HG03457 (cell line): ENCODE measurements around the gene NAGS.
"Not testable (repeated sequence)": the region's sequence is repeated elsewhere in the genome, so short reads cannot be mapped to it uniquely, and the experiment has no call there.

Experiments used
- ATAC-seq: cut with Tn5 transposase; IDR thresholded peaks from one replicate; pipeline ENCODE4 v1.9.1; 2021; ENCODE audit warnings: moderate number of reproducible peaks; ENCODE audit not compliant: unreplicated experiment

Gene NAGS

DNA sequence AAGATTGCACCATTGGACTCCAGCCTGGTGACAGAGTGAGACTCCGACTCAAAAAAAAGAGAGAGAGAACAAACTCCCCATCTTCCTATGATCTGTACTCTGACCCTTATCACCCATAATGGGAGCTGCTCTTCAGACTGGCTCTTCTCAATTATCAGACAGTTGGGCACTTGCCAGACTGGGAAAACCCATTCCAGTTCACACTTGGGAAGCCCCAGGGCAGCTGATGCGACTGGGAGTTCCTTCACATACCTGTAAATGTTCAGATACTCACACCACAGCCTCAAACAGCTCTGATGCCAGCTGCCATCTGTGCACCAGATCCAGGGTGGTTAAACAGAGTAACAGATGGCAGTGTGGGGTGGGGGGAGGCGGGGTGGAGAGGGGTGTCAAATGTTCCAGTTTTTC lies 34.2 kb downstream of the NAGS start:
- no peak for ATAC-seq

DNA sequence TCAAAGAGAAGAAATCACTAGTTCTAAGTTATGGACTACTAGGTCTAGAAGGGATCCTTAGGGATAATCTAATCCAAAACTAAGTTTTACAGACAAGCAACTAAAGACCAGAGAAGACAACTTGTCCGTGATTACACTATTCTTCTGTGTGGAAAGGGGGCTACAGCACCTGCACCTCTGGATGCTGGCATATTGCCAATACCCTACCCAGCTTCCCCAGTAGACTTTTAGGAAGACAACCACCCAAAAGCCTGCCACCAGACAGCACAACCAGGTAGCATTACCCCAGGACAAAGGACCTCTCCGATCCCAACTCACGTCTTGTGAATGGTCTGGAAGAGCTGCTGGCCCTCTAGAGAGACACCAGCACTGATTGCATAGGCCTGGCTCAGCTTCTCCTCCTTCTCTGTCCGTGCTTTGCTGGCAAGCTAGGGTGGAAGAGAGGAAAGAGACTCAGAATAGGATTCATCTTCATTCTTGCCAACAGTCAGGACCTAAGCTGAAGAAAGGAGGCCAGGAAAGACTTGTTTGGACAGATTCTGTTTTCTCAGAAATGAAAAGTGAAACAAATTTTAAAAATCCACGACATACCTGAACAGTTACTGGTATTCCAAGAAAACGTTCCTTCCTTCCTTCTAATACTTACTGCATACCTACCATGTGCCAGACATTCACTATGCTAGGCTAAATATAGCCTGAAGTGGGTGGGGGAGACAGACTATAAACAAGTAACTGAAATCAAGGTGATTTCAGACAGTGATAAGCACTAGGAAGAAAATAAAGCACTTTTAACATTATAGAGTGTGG lies 35.6 kb downstream of the NAGS start:
- no peak for ATAC-seq

DNA sequence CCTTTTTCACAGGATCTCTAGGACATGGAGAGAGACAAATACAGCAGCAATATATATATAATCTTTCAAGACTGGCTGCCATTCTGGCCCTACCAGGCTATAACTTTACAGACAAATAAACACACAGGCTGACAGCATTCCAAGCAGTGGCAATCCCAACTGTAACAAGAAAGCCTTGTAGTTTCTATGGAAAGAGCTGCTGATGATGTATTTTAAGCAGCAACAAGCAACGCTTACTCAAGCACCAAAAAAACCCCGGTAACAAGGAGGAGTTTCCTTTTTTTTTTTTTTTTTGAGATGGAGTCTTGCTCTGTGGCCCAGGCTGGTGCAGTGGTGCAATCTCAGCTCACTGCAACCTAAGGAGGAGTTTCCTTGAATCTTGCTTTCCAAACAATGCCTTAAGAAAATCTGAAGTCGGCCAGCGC lies 38.9 kb downstream of the NAGS start:
- ATAC-seq, result no peak

DNA sequence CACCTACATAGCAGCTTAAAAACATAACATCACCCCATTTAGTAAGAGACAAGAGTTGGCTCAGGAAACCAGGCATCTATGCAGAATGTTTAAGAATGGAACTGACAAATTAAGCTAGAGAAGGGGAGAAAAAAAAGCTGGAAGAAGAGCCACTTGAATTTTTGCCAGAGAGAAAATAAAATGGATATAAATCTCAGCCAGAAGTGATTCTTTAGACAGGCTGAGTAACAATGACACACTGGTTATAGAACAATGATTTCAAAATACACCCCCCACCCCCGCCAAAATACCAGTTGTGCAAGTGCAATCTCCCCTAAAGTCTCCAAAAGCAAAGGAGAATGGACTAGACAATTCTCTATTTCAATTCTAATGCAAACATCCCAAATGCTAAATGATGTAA lies 39.6 kb downstream of the NAGS start:
- no peak for ATAC-seq

DNA sequence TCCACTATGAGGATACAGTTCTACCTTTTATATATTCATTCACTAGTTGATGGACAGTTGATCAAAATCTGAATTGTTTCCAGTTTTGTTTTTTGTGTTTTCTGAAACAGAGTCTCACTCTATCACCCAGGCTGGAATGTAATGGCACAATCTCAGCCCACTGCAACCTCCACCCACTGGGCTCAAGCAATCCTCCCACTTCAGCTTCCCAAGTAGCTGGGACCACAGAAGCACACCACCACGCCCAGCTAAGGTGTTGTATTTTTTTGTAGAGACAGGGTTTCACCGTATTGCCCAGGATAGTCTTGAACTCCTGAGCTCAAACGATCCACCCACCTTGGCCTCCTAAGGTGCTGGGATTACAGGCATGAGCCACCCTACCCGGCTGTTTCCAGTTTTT lies 41.1 kb downstream of the NAGS start:
- no peak for ATAC-seq

DNA sequence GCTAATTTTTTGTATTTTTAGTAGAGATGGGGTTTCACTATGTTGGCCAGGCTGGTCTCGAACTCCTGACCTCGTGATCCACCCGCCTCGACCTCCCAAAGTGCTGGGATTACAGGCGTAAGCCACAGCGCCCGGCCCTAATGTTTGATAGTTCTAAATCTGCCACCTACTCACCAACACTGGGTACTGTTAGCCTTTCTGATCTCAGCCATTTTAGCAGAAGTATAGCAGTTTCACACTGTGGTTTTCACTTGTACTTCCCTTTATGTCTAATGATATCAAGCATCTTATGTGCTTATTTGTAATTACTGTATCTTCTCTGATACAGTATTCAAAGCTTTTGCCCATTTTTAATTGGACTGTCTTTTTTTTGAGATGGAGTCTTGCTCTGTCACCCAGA lies 42.5 kb downstream of the NAGS start:
- ATAC-seq, result not testable (repeated sequence)

DNA sequence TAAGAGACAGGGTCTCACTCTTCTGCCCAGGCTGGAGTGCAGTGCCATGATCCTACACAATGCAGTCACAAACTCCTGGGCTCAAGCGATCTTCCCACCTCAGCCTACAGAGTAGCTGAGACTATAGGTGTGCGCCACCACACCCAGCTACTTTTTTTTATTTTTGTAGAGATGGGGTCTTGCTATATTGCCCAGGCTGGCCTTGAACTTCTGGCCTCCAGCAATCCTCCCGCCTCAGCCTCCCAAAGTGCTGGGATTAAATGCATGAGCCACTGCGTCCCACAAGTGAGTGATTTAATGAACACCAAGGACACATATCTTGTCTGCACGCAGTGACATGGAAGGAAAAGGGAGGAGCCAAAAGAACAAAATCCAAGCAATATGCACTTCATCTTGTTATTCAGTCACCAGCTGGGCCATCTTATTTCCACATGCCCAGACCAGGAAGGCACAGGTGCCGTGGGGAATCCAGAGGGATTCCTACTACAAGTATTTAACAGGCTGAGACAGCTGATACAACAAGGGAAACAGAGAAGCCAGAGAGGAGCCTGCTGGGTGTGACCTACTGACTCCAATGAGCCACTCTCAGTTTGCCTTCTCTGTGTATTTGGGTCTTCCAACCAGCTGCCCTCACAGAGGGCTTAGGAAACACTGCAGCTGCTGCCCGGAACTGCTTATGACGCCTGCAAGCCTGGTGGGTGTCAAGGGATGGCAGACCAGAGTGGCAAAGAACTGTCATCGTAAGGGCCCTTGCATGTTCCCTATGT lies 45.1 kb downstream of the NAGS start:
- no peak for ATAC-seq

DNA sequence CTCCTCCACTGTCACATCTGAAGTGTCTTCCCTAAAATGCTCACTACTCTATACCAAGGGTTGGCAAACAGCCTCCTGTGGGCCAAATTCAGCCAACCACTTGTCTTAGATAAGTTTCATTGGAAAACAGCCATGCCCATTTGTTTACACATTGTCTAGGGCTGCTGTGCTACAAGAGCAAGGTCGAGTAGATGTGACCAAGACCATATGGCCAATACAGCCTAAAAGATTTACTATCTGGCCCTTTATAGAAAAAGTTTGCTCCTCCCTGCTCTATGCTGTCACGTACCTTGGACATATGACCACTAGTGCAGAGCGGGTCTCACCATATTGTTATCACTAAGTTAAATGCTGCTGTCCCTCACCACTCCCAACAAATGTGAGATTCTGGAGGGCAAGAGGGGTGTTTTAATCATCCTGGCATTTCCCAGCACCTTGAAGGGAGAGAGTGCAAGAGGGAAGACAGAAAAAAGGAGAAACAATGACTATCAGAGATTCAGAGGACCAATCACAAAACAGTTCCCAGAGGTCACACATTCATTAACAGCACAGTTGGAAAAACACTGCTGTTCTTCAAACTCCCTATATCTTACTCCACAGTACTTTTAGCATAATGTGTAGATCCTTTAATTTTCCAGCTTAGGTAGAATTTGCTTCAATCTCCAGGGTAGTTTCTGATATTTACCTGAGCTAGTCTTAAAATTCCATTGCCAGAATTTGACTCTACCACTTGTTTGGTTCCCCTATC lies 48.9 kb downstream of the NAGS start:
- ATAC-seq, result no peak
